Stimulated activated CD4-positive, alpha-beta T cell treated with anti-CD3 and anti-CD28 coated beads, Interleukin-1b, Interleukin-23, amount 100 ng/mL, for 48 hours (primary cell): Measurements from ENCODE around the gene COPS8.

Source experiments
- DNase-seq: peaks from one replicate; pipeline ENCODE4 v3.0.0-alpha.2; 2020

The COPS8 gene

GRCh38 chr2:237102428-237102827 lies 16.7 kb downstream of the COPS8 start:
- DNase-seq = no peak

- no peak for DNase-seq
Measured at GRCh38 chr2:237109421-237109934, 23.8 kb downstream of the COPS8 start.

GRCh38 chr2:237113026-237113795 lies 27.5 kb downstream of the COPS8 start:
- no peak for DNase-seq

- DNase-seq = no peak
Measured at GRCh38 chr2:237115870-237116269, 30.2 kb downstream of the COPS8 start.

DNA sequence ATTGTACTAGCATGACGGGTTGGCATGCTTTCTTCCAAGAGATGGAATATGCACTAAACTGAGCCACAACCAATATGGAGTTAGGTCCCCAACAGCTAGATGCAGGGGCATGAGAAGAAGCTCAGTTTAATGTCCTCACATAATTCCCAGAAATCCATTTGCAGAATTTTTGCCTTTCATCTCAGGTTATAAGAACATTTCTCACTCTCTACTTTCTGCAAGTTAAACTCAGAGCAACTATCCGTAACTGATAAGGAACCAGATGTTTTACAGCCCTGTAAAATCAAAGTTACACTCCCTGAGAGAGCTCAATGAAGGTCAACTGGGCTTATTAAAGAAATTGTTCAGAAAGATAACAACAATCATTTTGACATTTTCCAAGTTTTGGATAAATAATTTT lies 30.7 kb downstream of the COPS8 start:
- DNase-seq = no peak

- DNase-seq = no peak
Measured at GRCh38 chr2:237118025-237118424, 32.3 kb downstream of the COPS8 start.

DNA sequence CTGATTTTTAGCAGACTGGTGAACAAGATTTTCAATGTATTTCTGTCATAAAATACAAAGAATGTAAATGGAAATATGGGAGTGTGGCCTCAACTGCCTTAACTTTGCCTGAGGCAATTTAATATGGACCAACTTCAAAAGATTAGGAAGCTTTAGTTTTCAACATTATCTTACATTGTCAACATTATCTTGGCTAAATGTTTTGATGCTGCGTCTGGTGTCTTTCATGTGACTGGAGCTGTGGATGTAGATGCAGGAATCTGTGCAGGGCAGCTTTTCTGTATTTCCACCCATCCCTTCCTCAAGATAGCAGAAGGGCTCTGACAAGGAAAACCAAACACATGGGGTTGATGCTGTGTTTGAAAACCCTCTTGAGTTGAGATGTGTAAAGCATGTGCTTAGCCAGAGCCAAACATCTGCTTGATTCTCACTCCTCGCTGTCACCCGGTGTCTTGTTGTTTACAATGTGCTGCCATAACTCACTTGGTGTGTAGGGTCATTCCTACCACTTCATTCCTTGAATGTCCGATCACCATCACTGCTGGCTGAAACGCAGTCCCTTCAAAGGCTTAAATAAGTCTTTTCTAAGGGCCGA lies 33.0 kb downstream of the COPS8 start:
- DNase-seq = no peak

DNA sequence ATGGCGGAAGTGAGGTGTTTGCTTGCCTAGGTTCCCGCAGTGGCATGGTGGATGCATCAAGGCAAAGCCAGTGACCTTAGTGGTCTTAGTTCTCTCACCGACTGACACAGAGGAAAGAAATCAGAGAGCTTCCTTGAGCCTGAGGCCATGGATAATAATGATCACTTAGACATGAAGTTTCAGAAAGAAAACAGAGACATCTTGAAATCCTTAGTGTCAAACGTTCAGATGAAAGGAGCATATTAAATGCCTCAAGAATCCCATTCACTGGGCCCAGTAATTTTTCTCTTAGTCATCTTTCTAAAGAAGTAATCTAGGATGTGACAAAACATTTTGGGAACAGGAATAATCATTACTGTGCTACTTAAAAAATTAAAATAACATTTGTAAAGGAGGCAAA lies 35.2 kb downstream of the COPS8 start:
- no peak for DNase-seq

DNA sequence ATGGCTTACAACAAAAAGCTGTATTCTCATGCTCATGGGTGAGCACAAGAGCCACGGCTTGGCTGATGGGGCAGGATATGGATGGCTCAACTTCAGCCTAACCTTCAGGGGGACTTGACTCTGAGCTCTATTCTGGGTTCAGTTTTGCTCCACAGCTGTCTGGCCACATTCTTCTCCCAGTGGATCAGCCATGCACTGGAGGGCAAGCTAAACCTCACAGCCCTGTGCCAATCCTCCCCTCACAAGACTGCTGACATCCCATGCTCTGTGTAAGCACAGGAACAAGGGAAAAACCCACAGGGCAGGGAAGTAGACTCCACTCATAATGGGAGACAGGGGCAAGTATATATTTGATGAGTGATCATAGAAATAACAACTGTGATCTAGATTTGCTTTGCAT lies 35.6 kb downstream of the COPS8 start:
- no peak for DNase-seq

- DNase-seq = peak; percentile 81
Measured at GRCh38 chr2:237122214-237122666, 36.6 kb downstream of the COPS8 start.

- no peak for DNase-seq
Measured at GRCh38 chr2:237124820-237125219, 39.1 kb downstream of the COPS8 start.

DNA sequence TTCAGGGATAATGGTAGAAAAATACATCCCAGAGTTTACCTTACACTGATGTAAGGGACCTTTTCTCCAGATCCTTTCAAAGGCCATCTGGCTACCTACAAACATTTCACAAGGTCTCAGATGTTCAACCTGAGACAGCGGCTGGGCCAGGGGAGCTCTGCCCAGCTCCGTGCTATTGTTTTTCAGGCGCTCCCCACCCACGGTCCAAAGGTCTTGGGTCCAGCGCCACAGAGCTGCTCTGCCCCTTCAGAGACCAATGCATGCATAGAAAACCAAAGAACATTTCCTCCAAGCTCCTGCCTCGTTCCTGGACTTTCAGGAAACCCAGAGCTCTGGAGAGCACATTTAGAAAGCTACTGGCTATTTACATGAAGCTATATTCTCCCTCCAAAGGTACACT lies 40.3 kb downstream of the COPS8 start:
- no peak for DNase-seq

DNA sequence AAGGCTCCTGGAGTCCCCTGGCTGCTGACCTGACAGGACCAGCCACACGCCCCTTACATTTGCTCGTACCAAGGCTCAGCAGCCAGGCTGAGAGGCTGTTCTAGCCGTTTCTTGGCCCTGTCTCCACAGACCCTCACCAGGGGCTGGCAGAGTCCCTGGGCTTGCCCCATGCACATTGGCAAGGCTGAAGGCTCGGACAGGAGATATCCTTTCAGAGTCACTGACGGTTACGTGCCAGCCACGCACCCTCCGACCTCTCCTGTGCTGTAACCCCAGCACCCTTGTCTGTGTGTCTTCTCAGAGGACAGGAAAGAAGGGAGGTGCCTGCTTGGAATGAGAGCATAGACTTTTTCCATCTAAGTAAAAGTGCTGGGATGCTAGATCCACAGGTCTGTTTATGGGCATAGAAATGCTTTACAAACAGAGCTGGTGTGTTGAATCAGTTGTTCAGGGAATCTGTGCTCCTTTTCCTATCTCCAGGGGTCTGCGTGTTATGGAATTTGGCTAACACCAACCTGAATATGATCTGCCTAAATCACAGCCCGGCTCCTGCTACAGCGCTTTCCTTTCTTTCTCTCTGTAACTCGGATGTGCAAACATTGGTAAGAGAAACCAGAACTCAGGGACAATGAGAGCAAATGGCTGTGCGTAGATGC lies 41.0 kb downstream of the COPS8 start:
- DNase-seq = no peak

GRCh38 chr2:237128026-237128703 lies 42.5 kb downstream of the COPS8 start:
- DNase-seq = peak; percentile 73

- DNase-seq = no peak
Measured at GRCh38 chr2:237128845-237129592, 43.3 kb downstream of the COPS8 start.

DNA sequence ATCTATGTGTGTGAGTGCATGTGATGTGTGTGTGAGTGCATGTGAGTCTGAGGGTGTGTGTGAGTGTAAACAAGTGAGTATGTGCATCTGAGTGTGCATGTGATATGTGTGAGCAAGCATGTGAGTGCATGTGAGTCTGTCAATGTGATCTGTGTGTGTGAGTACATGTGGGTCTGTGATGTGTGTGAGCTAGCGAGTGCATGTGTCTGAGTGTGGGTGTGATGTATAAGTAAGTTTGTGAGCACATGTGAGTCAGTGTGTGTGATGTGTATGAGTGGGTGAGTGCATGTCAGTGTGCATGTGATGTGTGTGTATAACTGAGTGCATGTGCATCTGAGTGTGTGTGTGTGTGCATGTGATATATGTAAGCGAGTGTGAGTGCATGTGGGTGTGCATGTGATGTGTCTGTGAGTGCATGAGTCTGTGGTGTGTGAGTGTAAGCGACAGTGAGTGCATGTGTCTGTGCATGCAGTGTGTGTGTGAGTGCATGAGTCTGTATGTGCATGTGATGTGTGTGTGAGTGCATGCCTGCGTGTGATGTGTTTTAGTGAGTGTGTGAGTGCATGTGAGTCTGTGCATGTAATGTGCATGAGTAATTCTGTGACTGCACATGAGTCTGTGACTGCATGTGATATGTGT lies 44.1 kb downstream of the COPS8 start:
- no peak for DNase-seq

GRCh38 chr2:237130562-237131421 lies 45.1 kb downstream of the COPS8 start:
- DNase-seq = no peak

DNA sequence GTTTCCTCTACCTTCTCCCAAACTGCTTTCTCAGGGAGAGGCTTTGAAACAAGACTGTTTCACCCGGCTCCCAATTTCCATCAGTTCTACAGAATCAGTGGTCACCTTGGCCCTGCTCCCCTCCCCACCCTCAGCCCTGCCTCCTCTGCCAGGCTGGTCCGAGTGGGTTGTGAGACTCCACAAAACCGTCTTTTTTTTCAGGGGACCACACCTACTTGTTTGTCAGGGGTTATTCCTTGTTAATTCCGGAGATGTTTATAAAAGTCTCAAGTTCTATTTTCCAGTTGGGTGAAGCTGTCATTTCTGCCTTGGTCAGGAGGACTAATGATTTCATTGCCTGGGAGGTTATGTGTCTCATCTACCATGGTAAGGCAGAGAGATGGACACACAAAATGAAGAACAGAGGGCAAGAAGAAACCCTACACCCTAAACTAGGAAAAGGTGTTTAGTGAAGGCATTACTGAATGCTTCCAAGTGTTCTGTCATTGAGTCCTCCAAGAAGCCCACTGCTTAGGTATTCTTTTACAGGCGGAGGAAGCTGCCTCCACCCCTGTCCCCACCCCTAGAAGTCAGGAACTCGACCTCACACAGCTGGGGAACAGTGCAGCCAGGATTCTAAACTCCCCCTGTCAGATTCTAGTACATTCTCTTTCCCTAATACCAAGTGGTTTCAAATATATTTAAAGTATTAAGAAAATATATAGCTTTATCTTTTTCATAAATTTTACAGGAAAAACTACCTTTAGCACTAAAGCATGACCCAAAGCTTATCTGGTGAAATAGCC lies 46.3 kb downstream of the COPS8 start:
- DNase-seq = no peak

DNA sequence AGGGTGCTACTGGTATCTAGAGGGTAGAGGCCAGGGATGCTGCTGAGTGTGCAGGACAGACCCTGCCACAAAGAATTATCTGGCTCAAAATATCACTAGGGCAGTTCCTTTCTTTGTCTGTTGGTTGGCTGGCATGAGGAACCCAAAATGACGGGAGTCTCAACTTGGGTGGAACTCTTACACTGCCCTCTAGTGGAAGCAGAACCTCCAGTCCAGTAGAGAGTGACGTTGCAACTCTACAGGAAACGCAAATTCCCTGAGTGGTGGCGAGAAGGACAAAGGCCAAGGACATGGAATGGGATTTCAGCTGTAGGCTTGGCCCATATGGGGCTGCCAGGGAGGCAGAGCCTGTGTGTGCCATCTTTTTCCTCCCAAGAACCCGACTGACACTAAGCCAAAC lies 47.1 kb downstream of the COPS8 start:
- no peak for DNase-seq
